HepG2 (cell line): ENCODE measurements around the gene POMT1. TPM values are rescaled to one million over a fixed set of nuclear protein-coding genes. Genes with fewer than 3 reads are reported as not detected.
A peak's percentile ranks its signal among the peaks of the same experiment; 100 is the strongest.

Experiments used
- ATAC-seq: fragments of 200-7000 bp; cut with Tn5 transposase; 3 replicates; pipeline ENCODE4 v1.9.1; 2020; ENCODE audit warnings: mild to moderate bottlenecking, moderate library complexity
- BruUV-seq: library from RNA; stranded (reverse); fragments of 400-500 nt; replicated peaks from 2 replicates; lab custom pipeline; 2021; lab: Mats Ljungman, UMichigan
- CTCF ChIA-PET: fragments of 300-600 bp; formaldehyde crosslinking; extraction: SDS; loops from one replicate; lab custom pipeline; 2021; ENCODE audit warnings: low total read pairs, inconsistent platforms, low intra/inter-chr PET ratio; lab: Yijun Ruan, JAX
- POLR2A ChIA-PET: fragments of 350-600 bp; sonication (Branson Sonifier 250); formaldehyde crosslinking; loops from one replicate; lab custom pipeline; 2020; ENCODE audit warnings: antibody characterized with exemption, inconsistent platforms; lab: Yijun Ruan, JAX
- DNase-seq: peaks from one replicate; pipeline ENCODE4 v3.0.0-alpha.2; 2015; ENCODE audit warnings: low spot score
- FAIRE-seq: peaks from 3 replicates; lab custom pipeline; 2011; peaks lifted over from hg19 to GRCh38; lab: Jason Lieb, UNC
- H2AFZ ChIP-seq: one replicate; pipeline ENCODE4 v1.6.1; 2011; ENCODE audit warnings: low read length, inconsistent platforms
- H3K27ac ChIP-seq: fragments of 300-600 bp; 3 replicates; pipeline ENCODE4 v1.8.0; 2011; ENCODE audit warnings: mixed run types, mild to moderate bottlenecking, mixed read lengths, low read length, inconsistent platforms; ENCODE audit not compliant: insufficient read depth; ENCODE audit errors: extremely low read length
- H3K27me3 ChIP-seq, 2 experiments: fragments of 200-600 bp in 1 of 2; 2 replicates in 1 of 2; 3 replicates in 1 of 2; pipeline versions ENCODE4 v1.6.0 to v1.8.0; 2011; ENCODE audit warnings: low read length in 2 of 2, mild to moderate bottlenecking in 2 of 2, moderate library complexity in 2 of 2, inconsistent platforms in 1 of 2; ENCODE audit not compliant: insufficient read depth in 2 of 2, control insufficient read depth in 1 of 2
- H3K36me3 ChIP-seq, 2 experiments: fragments of 200-600 bp in 1 of 2; replicated peaks in 1 of 2; 2 replicates in 1 of 2; 3 replicates in 1 of 2; pipeline versions ENCODE4 v1.5.1 to v1.8.0; 2011; ENCODE audit warnings: low read length in 2 of 2, inconsistent platforms in 1 of 2; ENCODE audit not compliant: insufficient read depth in 2 of 2, control insufficient read depth in 1 of 2
- H3K4me1 ChIP-seq: 2 replicates; pipeline ENCODE4 v1.5.1; 2012; ENCODE audit warnings: low read length, inconsistent platforms; ENCODE audit not compliant: insufficient read depth
- H3K4me2 ChIP-seq: 2 replicates; pipeline ENCODE4 v1.6.0; 2011; ENCODE audit warnings: low read depth, low read length, inconsistent platforms
- H3K4me3 ChIP-seq, 3 experiments: fragments of 200-600 bp in 1 of 3; sonication (generic), shearing (Covaris generic) in 1 of 3; replicated peaks in 1 of 3; 2 replicates each; pipeline ENCODE4 v1.5.1; 2011 to 2016; ENCODE audit warnings: low read length in 3 of 3, inconsistent platforms in 2 of 3, low read depth in 2 of 3, mild to moderate bottlenecking in 2 of 3, control low read depth in 1 of 3, mixed read lengths in 1 of 3; ENCODE audit not compliant: insufficient read depth in 1 of 3
- H3K79me2 ChIP-seq: one replicate; pipeline ENCODE4 v1.6.1; 2011; ENCODE audit warnings: low read length, inconsistent platforms; ENCODE audit not compliant: insufficient read depth
- H3K9ac ChIP-seq: 2 replicates; pipeline ENCODE4 v1.6.0; 2011; ENCODE audit warnings: mild to moderate bottlenecking, low read depth, low read length, inconsistent platforms; ENCODE audit not compliant: insufficient read depth
- H3K9me3 ChIP-seq: 2 replicates; pipeline ENCODE4 v1.5.1; 2012; ENCODE audit warnings: mild to moderate bottlenecking, low read length
- H4K20me1 ChIP-seq: 2 replicates; pipeline ENCODE4 v1.6.0; 2011; ENCODE audit warnings: inconsistent platforms, mild to moderate bottlenecking, low read length, moderate library complexity; ENCODE audit not compliant: insufficient read depth
- ATAD3A ChIP-seq: sonication (generic); formaldehyde crosslinking; IDR thresholded peaks from 2 replicates; pipeline ENCODE4 v1.4.0; 2020; ENCODE audit warnings: missing genetic modification reagents
- ATM ChIP-seq: fragments of 450-650 bp; IDR thresholded peaks from 2 replicates; pipeline ENCODE4 v1.7.1; 2017; ENCODE audit warnings: mild to moderate bottlenecking, borderline replicate concordance
- CREB1 ChIP-seq, 2 experiments: fragments of 450-650 bp in 1 of 2; IDR thresholded peaks; 2 replicates each; pipeline ENCODE4 v1.6.1; 2016 to 2017; ENCODE audit warnings: control low read depth in 1 of 2, mild to moderate bottlenecking in 1 of 2, missing compliant biosample characterization in 1 of 2, missing genetic modification characterization in 1 of 2
- HCFC1 ChIP-seq: fragments of 150-350 bp; IDR thresholded peaks from 2 replicates; pipeline ENCODE4 v1.6.1; 2014; ENCODE audit warnings: low read depth, low read length
- HDAC1 ChIP-seq: sonication (generic); formaldehyde crosslinking; IDR thresholded peaks from 2 replicates; pipeline ENCODE4 v1.5.1; 2020; ENCODE audit warnings: mild to moderate bottlenecking, missing genetic modification reagents
- MYC ChIP-seq: sonication (generic); formaldehyde crosslinking; IDR thresholded peaks from 2 replicates; pipeline ENCODE4 v1.9.0; 2021; ENCODE audit warnings: missing genetic modification reagents, borderline replicate concordance
- NFE2L1 ChIP-seq: sonication (generic); formaldehyde crosslinking; IDR thresholded peaks from 2 replicates; pipeline ENCODE4 v1.4.0; 2020; ENCODE audit warnings: missing genetic modification reagents, mild to moderate bottlenecking, borderline replicate concordance
- SMAD9 ChIP-seq: sonication (generic); formaldehyde crosslinking; IDR thresholded peaks from 2 replicates; pipeline ENCODE4 v1.5.1; 2020; ENCODE audit warnings: mild to moderate bottlenecking, missing genetic modification reagents
- SMARCC2 ChIP-seq: fragments of 450-650 bp; IDR thresholded peaks from 2 replicates; pipeline ENCODE4 v1.6.1; 2017; ENCODE audit warnings: antibody characterized with exemption, mild to moderate bottlenecking
- TBX2 ChIP-seq: sonication (generic); formaldehyde crosslinking; IDR thresholded peaks from 2 replicates; pipeline ENCODE4 v1.5.0; 2020; ENCODE audit warnings: missing genetic modification reagents, mild to moderate bottlenecking, borderline replicate concordance
- ZFP36 ChIP-seq: fragments of 150-350 bp; IDR thresholded peaks from 2 replicates; pipeline ENCODE4 v1.6.1; 2018; ENCODE audit warnings: borderline replicate concordance, low read length, low read depth; ENCODE audit not compliant: partially characterized antibody
- ZNF143 ChIP-seq: sonication (generic); formaldehyde crosslinking; IDR thresholded peaks from 2 replicates; pipeline ENCODE4 v1.4.0; 2020; ENCODE audit warnings: missing genetic modification reagents
- ZNF563 ChIP-seq: sonication (generic); formaldehyde crosslinking; IDR thresholded peaks from 2 replicates; pipeline ENCODE4 v1.8.0; 2022; ENCODE audit warnings: mild to moderate bottlenecking, moderate library complexity, missing genetic modification reagents
- ZNF839 ChIP-seq: sonication (generic); formaldehyde crosslinking; IDR thresholded peaks from 2 replicates; pipeline ENCODE4 v1.4.0; 2020; ENCODE audit warnings: missing genetic modification reagents, mild to moderate bottlenecking, borderline replicate concordance
- ZSCAN21 ChIP-seq: sonication (generic); formaldehyde crosslinking; IDR thresholded peaks from 2 replicates; pipeline ENCODE4 v1.8.0; 2022; ENCODE audit warnings: mild to moderate bottlenecking, missing genetic modification reagents, moderate library complexity, borderline replicate concordance
- WGBS: methylation state at CpG from one replicate; pipeline ENCODE4 v1.1.6; 2017; ENCODE audit warnings: low lambda C conversion rate; 5-methylcytosine and 5-hydroxymethylcytosine counted together
- in situ Hi-C: cut with HindIII; loops from 2 replicates; pipeline ENCODE4 v1.10.0; 2017; ENCODE audit warnings: low pct_unique_long_range_greater_than_20kb; ENCODE audit not compliant: extremely low pct_ligation_motif_present
- intact Hi-C: fragments of 100-400 bp; cut with micrococcal nuclease; formaldehyde crosslinking; loops from one replicate; pipeline ENCODE4 v1.10.0; 2022; ENCODE audit not compliant: unreplicated experiment
- polyA plus RNA-seq, 8 experiments: library from polyadenylated mRNA; depleted of rRNA in 3 of 8; stranded (reverse) in 7 of 8; unstranded in 1 of 8; fragments of >200 nt; fragmentation: Illumina TruSeq in 4 of 8; extraction: Trizol in 4 of 8; gene quantifications; 2 replicates each; pipeline versions ENCODE4 v1.2.1 to v1.2.3, GENCODE V29; 2011 to 2016; ENCODE audit warnings: low read depth in 4 of 8, missing spikeins in 1 of 8, mixed read lengths in 1 of 8; ENCODE audit not compliant: insufficient read depth in 1 of 8
- total RNA-seq, 5 experiments: library from RNA; depleted of rRNA; stranded (reverse); fragments of >200 nt; fragmentation: Illumina TruSeq; extraction: Trizol; gene quantifications; 2 replicates each; pipeline ENCODE4 v1.2.3, GENCODE V29; 2016; ENCODE audit warnings: low read depth in 1 of 5
- TF ChIP-seq, protein P1 (sequence below): sonication (generic); formaldehyde crosslinking; conservative IDR thresholded peaks from 2 replicates; pipeline ENCODE4 v1.8.0; 2022; ENCODE audit warnings: mild to moderate bottlenecking, moderate library complexity, missing genetic modification reagents
- TF ChIP-seq, protein P2 (sequence below): sonication (generic); formaldehyde crosslinking; IDR thresholded peaks from 2 replicates; pipeline ENCODE4 v1.4.0; 2020; ENCODE audit warnings: mild to moderate bottlenecking, missing genetic modification reagents
- TF ChIP-seq, protein P3 (sequence below): sonication (generic); formaldehyde crosslinking; IDR thresholded peaks from 2 replicates; pipeline ENCODE4 v1.5.0; 2020; ENCODE audit warnings: missing genetic modification reagents

Gene POMT1
- total and polyA plus RNA-seq, 2 of the 13 experiments (the other 11 are each of a cell fraction or from before 2014, with no cell fraction given), result 21.6 to 22.7 TPM

DNA sequence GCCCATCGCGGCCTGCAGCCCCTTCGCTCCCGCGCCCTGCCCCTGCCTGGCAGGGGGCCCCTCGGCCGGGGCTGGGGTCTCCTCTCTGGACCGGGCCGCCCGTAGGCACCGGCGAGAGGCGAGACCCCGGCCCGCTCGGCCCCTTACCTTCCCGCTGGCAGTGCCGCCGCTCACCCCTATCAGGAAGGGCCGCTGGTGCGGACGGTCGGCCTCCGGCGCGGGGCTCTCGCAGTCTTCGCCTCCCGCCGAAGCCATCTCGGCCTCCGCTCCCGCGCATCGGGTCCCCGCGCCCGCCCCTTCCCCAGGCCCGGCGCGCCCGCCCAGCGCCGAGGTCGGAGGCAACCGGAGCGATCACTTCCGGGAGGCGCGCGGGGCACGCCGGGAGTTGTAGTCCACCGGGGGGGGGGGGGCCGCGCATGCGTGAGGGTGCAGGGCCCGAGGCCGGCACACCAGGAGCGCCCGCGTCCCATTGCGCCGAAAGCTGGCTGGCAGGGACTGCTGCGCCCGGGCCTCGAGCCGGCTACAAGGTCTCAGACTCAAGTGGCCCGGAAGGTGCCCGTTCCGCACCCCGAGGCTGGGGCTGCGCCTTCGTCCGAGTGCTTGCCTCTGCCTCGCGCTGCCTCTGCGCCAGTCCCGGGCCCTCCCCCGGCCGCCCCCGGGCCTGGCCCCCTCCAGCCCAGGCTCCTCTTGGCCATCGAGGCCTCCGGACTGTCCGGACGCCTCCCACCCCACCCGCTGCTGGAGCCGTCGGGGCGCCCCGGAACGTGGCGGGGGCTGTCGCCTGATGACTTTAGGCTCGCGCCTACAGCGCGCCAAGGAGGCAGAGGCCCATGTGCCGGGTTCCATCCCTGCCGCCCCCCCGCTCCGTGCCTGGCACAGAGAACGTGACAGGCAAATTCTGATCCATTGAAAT, 28.5 kb downstream of the POMT1 start, which contains the start of gene UCK1:
UCK1 (minus strand) TSS at position 344 of the 913 bp plus-strand sequence; CDS start at position 255, 89 bp downstream.
- POLR2A ChIA-PET, result interaction anchor here (0.9 to 1.3 kb wide), 2 partner anchors 14 to 15 kb away, joined by 3 read pairs; partner anchors contain the start of gene PRRT1B
- peaks cover 3 to 19% of the 10 kb centered on the region in 2 experiments; a peak in 3 of 5 replicates for H3K36me3 ChIP-seq
- 77% methylated on average over 22 of the region's 103 CpGs for WGBS
- CTCF ChIA-PET, result no interaction called here
- H4K20me1 ChIP-seq, result no peaks in the 10 kb centered on the region
- no peak within 1 kb of the TSS for H2AFZ ChIP-seq
- FAIRE-seq, result no peak
- H3K9me3 ChIP-seq, result no peaks in the 10 kb centered on the region
- H3K4me2 ChIP-seq, result peak within 1 kb of the TSS; percentile 98
- H3K4me3 ChIP-seq, result peak within 1 kb of the TSS; percentile 52 to 87 (median 78)
- H3K4me1 ChIP-seq, result peaks cover 23% of the 10 kb centered on the region
- BruUV-seq, result no TSS peak
- in situ Hi-C loops, result no loop called here
- DNase-seq, result peak; percentile 42
- ATAC-seq, result peak; percentile 81
- intact Hi-C loops, result no loop called here
- peaks cover 6% of the 10 kb centered on the region for H3K79me2 ChIP-seq
- peak within 1 kb of the TSS; percentile 42 for H3K27ac ChIP-seq
- peaks cover 3 to 21% of the 10 kb centered on the region in 2 experiments; a peak in 3 of 5 replicates for H3K27me3 ChIP-seq
- peak within 1 kb of the TSS; percentile 76 for H3K9ac ChIP-seq
- TF ChIP-seq HCFC1 (peak; percentile 89), MYC (CRISPR knock-in tag) (peak; percentile 35), CREB1 (IDR thresholded peaks at IDR 0.05) (no peak), CREB1 (CRISPR knock-in tag; IDR thresholded peaks at IDR 0.05) (no peak), HDAC1 (CRISPR knock-in tag) (peak; percentile 47; the same call in 1 of the 2 replicates), NFE2L1 (CRISPR knock-in tag) (no peak), ZNF563 (CRISPR knock-in tag) (0 out of 2 replicates have a peak, but pooled peaks have one; percentile 43), ATAD3A (CRISPR knock-in tag) (no peak), SMAD9 (no peak), ZNF839 (CRISPR knock-in tag) (no peak), TBX2 (CRISPR knock-in tag) (peak; percentile 39; the same call in 1 of the 2 replicates), ZNF143 (CRISPR knock-in tag) (peak; percentile 91), ATM (no peak), SMARCC2 (no peak), ZFP36 (no peak), ZSCAN21 (0 out of 2 replicates have a peak, but pooled peaks have one; percentile 26)
- TF ChIP-seq, protein P1, sequence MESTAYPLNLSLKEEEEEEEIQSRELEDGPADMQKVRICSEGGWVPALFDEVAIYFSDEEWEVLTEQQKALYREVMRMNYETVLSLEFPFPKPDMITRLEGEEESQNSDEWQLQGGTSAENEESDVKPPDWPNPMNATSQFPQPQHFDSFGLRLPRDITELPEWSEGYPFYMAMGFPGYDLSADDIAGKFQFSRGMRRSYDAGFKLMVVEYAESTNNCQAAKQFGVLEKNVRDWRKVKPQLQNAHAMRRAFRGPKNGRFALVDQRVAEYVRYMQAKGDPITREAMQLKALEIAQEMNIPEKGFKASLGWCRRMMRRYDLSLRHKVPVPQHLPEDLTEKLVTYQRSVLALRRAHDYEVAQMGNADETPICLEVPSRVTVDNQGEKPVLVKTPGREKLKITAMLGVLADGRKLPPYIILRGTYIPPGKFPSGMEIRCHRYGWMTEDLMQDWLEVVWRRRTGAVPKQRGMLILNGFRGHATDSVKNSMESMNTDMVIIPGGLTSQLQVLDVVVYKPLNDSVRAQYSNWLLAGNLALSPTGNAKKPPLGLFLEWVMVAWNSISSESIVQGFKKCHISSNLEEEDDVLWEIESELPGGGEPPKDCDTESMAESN (CRISPR knock-in tag), result no peak
- TF ChIP-seq, protein P2, sequence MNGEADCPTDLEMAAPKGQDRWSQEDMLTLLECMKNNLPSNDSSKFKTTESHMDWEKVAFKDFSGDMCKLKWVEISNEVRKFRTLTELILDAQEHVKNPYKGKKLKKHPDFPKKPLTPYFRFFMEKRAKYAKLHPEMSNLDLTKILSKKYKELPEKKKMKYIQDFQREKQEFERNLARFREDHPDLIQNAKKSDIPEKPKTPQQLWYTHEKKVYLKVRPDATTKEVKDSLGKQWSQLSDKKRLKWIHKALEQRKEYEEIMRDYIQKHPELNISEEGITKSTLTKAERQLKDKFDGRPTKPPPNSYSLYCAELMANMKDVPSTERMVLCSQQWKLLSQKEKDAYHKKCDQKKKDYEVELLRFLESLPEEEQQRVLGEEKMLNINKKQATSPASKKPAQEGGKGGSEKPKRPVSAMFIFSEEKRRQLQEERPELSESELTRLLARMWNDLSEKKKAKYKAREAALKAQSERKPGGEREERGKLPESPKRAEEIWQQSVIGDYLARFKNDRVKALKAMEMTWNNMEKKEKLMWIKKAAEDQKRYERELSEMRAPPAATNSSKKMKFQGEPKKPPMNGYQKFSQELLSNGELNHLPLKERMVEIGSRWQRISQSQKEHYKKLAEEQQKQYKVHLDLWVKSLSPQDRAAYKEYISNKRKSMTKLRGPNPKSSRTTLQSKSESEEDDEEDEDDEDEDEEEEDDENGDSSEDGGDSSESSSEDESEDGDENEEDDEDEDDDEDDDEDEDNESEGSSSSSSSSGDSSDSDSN (CRISPR knock-in tag), result peak; percentile 30; the same call in 1 of the 2 replicates
- TF ChIP-seq, protein P3, sequence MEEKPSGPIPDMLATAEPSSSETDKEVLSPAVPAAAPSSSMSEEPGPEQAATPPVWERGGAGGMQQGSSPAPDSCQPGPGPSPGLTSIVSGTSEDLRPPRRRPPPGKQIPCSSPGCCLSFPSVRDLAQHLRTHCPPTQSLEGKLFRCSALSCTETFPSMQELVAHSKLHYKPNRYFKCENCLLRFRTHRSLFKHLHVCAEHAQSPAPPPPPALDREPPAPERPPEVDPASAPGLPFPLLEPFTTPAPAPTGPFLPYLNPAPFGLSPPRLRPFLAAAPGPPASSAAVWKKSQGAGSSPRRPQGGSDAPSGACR (CRISPR knock-in tag), result no peak
